HPDE6-E6E7 (cell line): ENCODE results near the gene TUFM.
"Not testable (repeated sequence)": the region's sequence is repeated elsewhere in the genome, so short reads cannot be mapped to it uniquely, and the experiment has no call there.

Experiments
- DNase-seq: peaks from one replicate; pipeline ENCODE4 v3.0.0; 2011; ENCODE audit warnings: missing footprints; ENCODE audit errors: extremely low spot score

TUFM gene

GRCh38 chr16:28802235-28803019 is 43.7 kb downstream of the TUFM start:
- not testable (repeated sequence) for DNase-seq
